ENCODE data around the gene ZNF267.
"Not testable (repeated sequence)": the region's sequence is repeated elsewhere in the genome, so short reads cannot be mapped to it uniquely, and the experiment has no call there.

ZNF267 gene

GRCh38 chr16:31880322-31880979 lies 6.8 kb downstream of the ZNF267 start:
- peak in 1 of 2 experiments; percentile 59 for DNase-seq

- DNase-seq, result no peak
Measured at GRCh38 chr16:31886227-31886626, 12.6 kb downstream of the ZNF267 start.

GRCh38 chr16:31888735-31889134 lies 15.1 kb downstream of the ZNF267 start:
- DNase-seq, result no peak

DNA sequence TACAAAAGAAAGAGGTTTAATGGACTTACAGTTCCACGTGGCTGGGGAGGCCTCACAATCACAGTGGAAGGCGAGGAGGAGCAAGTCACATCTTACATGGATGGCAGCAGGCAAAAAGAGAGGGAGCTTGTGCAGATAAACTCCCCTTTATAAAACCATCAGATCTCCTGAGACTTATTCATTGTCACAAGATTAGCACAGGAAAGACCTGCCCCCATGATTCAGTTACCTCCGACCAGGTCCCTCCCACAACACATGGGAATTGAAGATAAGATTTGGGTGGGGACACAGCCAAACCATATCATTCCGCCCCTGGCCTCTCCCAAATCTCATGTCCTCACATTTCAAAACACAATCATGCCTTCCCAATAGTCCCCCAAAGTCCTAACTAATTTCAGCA lies 18.5 kb downstream of the ZNF267 start:
- not testable (repeated sequence) for DNase-seq

- no peak for DNase-seq
Measured at GRCh38 chr16:31893824-31894223, 20.2 kb downstream of the ZNF267 start.

DNA sequence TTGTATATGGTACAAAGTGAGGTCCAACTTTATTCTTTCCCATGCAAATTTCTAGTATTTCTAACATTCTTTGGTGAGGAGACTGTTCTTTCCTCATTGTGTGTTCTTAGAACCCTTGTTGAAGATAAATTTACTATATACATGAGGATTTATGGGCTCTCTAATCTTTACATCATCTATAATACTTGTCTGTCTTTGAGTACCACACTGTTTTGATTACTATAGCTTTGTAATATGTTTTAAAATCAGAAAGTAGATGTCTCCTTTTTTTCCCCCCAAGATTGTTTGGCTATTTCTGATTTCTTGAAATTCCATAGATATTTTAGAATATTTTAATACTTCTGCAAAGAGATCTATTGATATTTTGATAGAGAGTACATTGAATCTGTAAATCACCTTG lies 23.7 kb downstream of the ZNF267 start:
- DNase-seq, result no peak

- DNase-seq, result no peak
Measured at GRCh38 chr16:31899505-31899904, 25.9 kb downstream of the ZNF267 start.

DNA sequence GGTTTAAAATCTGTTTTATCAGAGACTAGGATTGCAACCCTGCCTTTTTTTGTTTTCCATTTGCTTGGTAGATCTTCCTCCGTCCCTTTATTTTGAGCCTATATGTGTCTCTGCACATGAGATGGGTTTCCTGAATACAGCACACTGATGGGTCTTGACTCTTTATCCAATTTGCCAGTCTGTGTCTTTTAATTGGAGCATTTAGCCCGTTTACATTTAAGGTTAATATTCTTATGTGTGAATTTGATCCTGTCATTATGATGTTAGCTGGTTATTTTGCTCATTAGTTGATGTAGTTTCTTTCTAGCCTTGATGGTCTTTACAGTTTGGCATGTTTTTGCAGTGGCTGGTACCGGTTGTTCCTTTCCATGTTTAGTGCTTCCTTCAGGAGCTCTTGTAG lies 31.0 kb downstream of the ZNF267 start:
- not testable (repeated sequence) for DNase-seq

DNA sequence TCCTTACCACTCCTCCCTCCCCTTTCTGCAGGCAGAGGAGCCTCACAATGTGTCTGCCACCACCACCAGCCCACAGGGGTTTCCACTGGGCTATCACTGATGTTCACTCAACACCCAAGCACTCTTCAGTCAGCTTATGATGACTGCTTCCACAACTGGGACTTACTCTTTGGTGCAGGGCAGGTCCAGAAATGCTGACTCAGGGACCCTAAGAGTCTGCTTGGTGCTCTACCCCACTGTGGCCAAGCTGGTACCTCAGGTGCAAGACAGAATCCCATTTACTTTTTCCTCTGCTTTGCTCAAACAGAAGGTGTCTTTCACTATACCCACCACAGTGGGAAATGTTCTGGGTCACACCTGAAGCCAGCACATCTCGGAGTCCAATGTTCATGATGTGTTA lies 40.1 kb downstream of the ZNF267 start:
- no peak for DNase-seq

DNA sequence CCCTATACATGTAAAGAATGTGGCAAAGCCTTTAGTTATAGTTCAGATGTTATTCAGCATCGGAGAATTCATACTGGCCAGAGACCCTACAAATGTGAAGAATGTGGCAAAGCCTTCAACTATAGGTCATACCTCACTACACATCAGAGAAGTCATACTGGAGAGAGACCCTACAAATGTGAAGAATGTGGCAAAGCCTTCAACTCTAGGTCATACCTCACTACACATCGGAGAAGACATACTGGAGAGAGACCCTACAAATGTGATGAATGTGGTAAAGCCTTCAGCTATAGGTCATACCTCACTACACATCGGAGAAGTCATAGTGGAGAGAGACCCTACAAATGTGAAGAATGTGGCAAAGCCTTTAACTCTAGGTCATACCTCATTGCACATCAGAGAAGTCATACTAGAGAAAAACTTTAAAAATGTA lies 42.5 kb downstream of the ZNF267 start:
- no peak for DNase-seq

DNA sequence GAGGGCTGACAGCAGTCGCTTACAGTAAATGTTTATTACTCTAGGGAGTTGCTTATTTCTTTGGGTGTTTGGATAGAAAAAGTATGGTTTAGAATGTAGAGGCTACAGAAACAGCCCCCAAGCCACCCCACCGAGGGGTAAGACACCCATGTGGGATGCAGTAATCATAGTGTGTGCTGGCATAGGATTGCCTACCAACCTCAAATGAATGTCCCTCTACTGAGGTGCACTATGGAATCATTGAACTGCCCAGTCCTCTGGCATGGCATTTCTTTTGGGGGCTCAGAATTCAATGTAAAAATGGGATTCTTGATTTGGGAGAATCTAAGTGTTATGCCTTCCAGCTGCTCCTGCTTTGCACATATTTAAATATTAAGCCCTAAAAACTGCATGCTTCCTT lies 46.8 kb downstream of the ZNF267 start:
- no peak for DNase-seq

GRCh38 chr16:31951806-31952205 lies 78.2 kb downstream of the ZNF267 start:
- DNase-seq, result not testable (repeated sequence)

DNA sequence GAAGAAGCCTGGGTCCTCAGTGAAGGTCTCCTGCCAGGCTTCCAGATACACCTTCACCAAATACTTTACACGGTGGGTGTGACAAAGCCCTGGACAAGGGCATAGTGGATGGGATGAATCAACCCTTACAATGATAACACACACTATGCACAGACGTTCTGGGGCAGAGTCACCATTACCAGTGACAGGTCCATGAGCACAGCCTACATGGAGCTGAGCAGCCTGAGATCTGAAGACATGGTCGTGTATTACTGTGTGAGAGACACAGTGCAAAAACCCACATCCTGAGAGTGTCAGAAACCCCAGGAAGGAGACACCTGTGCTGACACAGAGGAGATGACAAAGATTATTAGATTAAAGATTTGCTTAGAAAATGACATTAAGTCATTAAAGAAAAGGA lies 78.6 kb downstream of the ZNF267 start:
- DNase-seq, result not testable (repeated sequence)

DNA sequence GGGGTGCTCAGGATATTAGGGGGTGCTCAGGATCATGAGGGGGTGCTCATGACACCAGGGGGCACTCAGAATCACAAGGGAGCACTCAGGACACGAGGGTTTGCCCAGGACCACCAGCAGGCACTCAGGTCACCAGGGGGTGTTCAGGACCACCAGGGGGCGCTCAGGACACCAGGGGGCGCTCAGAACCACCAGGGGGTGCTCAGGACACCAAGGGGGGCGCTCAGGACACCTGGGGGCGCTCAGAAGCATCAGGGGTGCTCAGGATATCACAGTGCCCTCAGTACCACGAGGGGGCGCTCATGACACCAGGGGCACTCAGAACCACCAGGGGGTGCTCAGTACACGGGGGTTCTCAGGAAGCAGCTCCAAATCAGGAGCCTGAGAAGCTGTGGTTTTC lies 82.6 kb downstream of the ZNF267 start:
- DNase-seq, result peak in 1 of 2 experiments; percentile 29

GRCh38 chr16:31960186-31960910 lies 86.7 kb downstream of the ZNF267 start:
- not testable (repeated sequence) for DNase-seq

Measured in activated T-cell treated with anti-CD3 and anti-CD28 coated beads, Interleukin-2, amount 50 U/mL, for 48 hours (primary cell).